ENCODE data around the gene ERMP1.

ERMP1 gene

DNA sequence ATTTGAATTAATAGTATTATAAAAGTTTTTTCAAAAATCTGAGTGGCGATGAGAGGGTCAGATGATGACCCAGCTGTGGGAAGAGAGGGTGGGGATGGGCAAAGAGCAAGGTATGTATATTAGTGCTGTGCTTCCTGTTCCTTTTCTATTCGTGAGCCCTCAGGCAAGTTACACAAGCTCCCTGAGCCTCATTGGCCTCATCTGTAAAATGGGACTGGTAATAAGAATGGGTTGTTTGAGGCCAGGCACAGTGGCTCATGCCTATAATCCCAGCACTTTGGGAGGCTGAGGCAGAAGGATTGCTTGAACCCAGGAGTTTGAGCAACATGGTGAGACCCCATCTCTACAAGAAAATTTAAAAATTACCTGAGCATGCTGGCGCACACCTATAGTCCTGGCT lies 33.8 kb upstream of the ERMP1 start:
- H3K4me3 ChIP-seq (replicated peaks in 1 of 2; ENCODE audit: low read depth in 2 of 2, low read length in 2 of 2): no peak overlapping the region

GRCh38 chr9:5866272-5866671 lies 33.4 kb upstream of the ERMP1 start:
- no peak for DNase-seq (ENCODE audit: low read depth in 2 of 2)
- H3K4me3 ChIP-seq (replicated peaks in 1 of 2; ENCODE audit: low read depth in 2 of 2, low read length in 2 of 2): no peak overlapping the region
- TF ChIP-seq CTCF (IDR thresholded peaks at IDR 0.05; ENCODE audit: low read depth, low read length): no peak

More for the DNA sequence above, 33.8 kb upstream of the ERMP1 start:
- TF ChIP-seq CTCF (IDR thresholded peaks at IDR 0.05; ENCODE audit: low read depth, low read length): no peak
- DNase-seq (ENCODE audit: low read depth in 2 of 2): no peak

DNA sequence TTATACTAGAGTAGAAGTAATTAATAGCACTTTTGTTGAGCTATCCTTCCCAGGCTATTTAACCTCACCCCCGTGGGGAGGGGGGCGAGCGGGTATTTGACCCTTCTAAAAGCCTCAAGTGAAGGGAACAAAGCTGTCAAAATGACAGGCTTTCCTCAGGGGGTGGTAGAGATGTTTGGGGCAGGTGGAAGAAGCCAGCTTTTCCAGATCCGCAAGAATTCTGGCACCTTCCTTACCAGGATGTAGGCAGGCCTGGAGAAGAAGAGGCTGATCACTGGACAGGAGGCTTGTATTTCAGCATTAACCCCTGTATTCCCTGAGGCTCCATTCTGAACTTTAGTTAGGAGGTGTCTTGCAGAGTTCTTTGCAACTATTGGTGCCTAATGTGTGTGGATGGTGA lies 31.5 kb upstream of the ERMP1 start:
- TF ChIP-seq CTCF (IDR thresholded peaks at IDR 0.05; ENCODE audit: low read depth, low read length): no peak
- DNase-seq (ENCODE audit: low read depth in 2 of 2): no peak
- H3K4me3 ChIP-seq (replicated peaks in 1 of 2; ENCODE audit: low read depth in 2 of 2, low read length in 2 of 2): no peak overlapping the region

DNA sequence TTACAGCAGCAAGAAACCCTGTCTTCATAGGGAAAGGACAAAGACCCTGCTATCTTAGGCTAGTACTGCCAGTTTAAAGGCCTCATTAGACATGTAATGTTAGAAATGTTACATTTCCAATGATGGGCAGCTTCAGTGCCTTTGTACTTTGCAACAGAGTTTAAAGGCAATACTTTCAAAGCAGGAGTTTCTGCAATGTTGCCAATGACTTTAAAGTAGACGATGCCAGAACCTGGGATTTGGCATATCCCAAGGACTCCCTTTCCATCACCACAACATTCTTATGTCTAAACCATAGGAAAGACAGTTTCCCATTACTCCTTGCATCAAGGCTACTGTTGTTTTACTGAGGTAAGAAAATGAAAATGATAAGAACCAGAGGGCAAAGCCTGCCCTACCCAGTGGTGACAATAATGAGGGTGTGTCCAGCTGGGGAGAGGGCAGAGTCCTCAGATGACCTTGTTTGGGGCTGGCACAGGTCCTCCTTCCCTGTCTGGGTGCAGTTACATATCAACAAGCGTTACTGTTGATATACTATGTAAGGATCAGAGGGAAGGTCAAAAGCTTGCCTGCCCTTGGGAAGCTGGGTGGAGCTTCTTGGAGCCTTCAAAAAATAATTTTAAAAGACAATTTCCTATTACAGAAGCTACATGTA lies 30.3 kb upstream of the ERMP1 start:
- DNase-seq (ENCODE audit: low read depth in 2 of 2): no peak
- no peak for TF ChIP-seq CTCF (IDR thresholded peaks at IDR 0.05; ENCODE audit: low read depth, low read length)
- H3K4me3 ChIP-seq (replicated peaks in 1 of 2; ENCODE audit: low read depth in 2 of 2, low read length in 2 of 2): no peak overlapping the region

DNA sequence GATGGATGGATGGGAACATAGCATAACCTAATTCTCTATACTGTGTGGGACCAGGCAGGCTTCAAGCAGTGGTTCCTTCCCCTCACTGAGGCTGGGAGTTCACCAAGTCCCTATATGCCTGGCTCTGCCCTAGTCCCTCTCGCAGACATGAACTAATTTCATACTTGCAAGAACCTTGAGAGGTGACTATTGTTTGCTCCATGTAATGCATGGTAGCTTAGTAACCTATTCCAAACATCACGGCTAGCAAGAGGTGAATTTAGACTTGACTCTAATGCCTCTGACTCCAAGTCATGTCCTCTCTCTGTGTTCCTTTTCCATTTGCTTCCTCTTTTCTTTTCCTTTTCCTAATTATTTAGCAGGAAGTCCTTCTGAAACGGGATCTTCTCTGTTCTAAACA lies 25.9 kb upstream of the ERMP1 start:
- no peak for DNase-seq (ENCODE audit: low read depth in 2 of 2)
- TF ChIP-seq CTCF (IDR thresholded peaks at IDR 0.05; ENCODE audit: low read depth, low read length): no peak
- H3K4me3 ChIP-seq (replicated peaks in 1 of 2; ENCODE audit: low read depth in 2 of 2, low read length in 2 of 2): no peak overlapping the region

GRCh38 chr9:5857928-5858327 lies 25.0 kb upstream of the ERMP1 start:
- DNase-seq (ENCODE audit: low read depth in 2 of 2): no peak
- no peak for TF ChIP-seq CTCF (IDR thresholded peaks at IDR 0.05; ENCODE audit: low read depth, low read length)

More at GRCh38 chr9:5857928-5858327, 25.0 kb upstream of the ERMP1 start:
- no peak overlapping the region for H3K4me3 ChIP-seq (replicated peaks in 1 of 2; ENCODE audit: low read depth in 2 of 2, low read length in 2 of 2)
